ENCODE results near the gene RAB31.

Gene RAB31

DNA sequence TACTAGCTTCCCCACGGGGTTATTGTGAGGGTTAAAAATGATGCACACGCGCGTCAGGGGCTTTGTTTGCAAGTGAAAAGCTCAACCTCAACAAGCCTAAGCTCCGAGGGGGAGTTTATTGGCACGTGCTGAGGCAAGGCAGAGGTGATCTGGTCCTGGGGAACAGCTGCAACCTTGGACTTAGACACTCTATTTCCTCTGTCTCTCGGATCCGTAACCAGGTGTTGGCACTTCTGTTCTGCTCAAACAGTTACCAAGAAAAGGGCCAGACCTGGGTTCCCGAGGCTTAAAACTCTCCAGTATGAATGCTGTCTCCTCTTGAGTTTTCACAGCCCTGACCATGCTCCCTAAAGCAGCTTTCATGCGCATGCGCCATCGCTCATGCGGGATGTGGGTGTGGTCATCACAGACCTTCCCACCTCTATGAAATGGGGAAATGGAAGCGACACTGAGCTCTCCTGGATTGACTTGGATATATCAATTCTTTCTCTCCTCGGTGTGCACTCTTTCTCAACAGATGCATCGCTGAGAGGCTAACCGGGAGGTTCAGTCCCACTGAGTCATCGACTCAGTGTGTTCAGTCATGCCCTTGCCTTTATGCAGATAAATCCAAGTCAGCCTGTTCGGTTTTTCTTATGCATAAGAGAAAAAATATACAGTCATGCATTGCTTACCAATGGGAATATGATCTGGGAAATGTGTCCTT is 19.9 kb upstream of the RAB31 start:
- ChIA-PET CTCF (interaction anchor here (0.5 to 0.7 kb wide), 2 partner anchors 111 to 259 kb away, joined by 3 to 4 read pairs; no protein-coding TSS in a partner anchor), POLR2A (no interaction called here)
- no peaks in the 10 kb centered on the region; the same call in 1 of the 2 replicates for H3K4me1 ChIP-seq (ENCODE audit: control insufficient read depth, insufficient read depth, low read length)
- no peaks in the 10 kb centered on the region for H3K9me3 ChIP-seq (ENCODE audit: control insufficient read depth, insufficient read depth, low read depth, low read length)
- TF ChIP-seq BCL11A (tag by site-specific recombination; IDR thresholded peaks at IDR 0.05; ENCODE audit: low read depth), result no peak
- no peak for TF ChIP-seq ZNF548 (tag by site-specific recombination; IDR thresholded peaks at IDR 0.05)
- TF ChIP-seq REPIN1 (tag by site-specific recombination; IDR thresholded peaks at IDR 0.05; ENCODE audit: low read depth), result no peak
- TF ChIP-seq, protein P1, sequence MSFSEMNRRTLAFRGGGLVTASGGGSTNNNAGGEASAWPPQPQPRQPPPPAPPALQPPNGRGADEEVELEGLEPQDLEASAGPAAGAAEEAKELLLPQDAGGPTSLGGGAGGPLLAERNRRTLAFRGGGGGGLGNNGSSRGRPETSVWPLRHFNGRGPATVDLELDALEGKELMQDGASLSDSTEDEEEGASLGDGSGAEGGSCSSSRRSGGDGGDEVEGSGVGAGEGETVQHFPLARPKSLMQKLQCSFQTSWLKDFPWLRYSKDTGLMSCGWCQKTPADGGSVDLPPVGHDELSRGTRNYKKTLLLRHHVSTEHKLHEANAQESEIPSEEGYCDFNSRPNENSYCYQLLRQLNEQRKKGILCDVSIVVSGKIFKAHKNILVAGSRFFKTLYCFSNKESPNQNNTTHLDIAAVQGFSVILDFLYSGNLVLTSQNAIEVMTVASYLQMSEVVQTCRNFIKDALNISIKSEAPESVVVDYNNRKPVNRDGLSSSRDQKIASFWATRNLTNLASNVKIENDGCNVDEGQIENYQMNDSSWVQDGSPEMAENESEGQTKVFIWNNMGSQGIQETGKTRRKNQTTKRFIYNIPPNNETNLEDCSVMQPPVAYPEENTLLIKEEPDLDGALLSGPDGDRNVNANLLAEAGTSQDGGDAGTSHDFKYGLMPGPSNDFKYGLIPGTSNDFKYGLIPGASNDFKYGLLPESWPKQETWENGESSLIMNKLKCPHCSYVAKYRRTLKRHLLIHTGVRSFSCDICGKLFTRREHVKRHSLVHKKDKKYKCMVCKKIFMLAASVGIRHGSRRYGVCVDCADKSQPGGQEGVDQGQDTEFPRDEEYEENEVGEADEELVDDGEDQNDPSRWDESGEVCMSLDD (tag by site-specific recombination; IDR thresholded peaks at IDR 0.05), result no peak
- no peak for TF ChIP-seq KLF9 (tag by site-specific recombination; IDR thresholded peaks at IDR 0.05; ENCODE audit: low read depth)
- TF ChIP-seq, protein P2, sequence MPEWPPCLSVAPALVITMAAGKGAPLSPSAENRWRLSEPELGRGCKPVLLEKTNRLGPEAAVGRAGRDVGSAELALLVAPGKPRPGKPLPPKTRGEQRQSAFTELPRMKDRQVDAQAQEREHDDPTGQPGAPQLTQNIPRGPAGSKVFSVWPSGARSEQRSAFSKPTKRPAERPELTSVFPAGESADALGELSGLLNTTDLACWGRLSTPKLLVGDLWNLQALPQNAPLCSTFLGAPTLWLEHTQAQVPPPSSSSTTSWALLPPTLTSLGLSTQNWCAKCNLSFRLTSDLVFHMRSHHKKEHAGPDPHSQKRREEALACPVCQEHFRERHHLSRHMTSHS (tag by site-specific recombination; IDR thresholded peaks at IDR 0.05), result no peak
- TF ChIP-seq ZSCAN23 (tag by site-specific recombination; IDR thresholded peaks at IDR 0.05), result no peak
- TF ChIP-seq ZNF610 (tag by site-specific recombination; IDR thresholded peaks at IDR 0.05; ENCODE audit: borderline replicate concordance), result no peak
- TF ChIP-seq HOXC10 (CRISPR knock-in tag; IDR thresholded peaks at IDR 0.05), result no peak
- no peak for TF ChIP-seq PRDM1 (tag by site-specific recombination; IDR thresholded peaks at IDR 0.05)
- TF ChIP-seq ZNF223 (tag by site-specific recombination; IDR thresholded peaks at IDR 0.05), result no peak
- TF ChIP-seq ZNF174 (tag by site-specific recombination; IDR thresholded peaks at IDR 0.05), result no peak
- H3K4me3 ChIP-seq (ENCODE audit: low read depth, low read length), result no peak overlapping the region
- H3K27ac ChIP-seq (ENCODE audit: extremely low read depth, low read depth, low read length), result no peak overlapping the region
- no peaks in the 10 kb centered on the region for H3K36me3 ChIP-seq (ENCODE audit: control insufficient read depth in 2 of 2, insufficient read depth in 1 of 2, low read length in 2 of 2)

DNA sequence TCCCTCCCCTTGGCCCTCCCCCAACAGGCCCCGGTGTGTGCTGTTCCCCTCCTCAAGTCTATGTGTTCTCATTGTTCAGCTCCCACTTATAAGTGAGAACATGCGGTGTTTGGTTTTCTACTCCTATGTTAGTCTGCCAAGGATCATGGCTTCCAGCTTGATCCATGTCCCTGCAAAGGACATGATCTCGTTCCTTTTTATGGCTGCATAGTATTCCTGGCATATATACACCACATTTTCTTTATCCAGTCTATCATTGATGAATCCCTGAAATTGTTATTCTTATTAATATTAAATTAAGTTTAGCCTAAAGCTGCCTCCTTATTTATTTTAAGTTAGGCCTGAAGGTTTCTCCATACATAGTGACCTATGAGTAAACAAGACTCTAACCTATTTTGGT is 18.8 kb upstream of the RAB31 start:
- Histone ChIP-seq H3K9me3 (ENCODE audit: control insufficient read depth, insufficient read depth, low read depth, low read length) (no peaks in the 10 kb centered on the region), H3K4me1 (ENCODE audit: control insufficient read depth, insufficient read depth, low read length) (no peaks in the 10 kb centered on the region), H3K36me3 (ENCODE audit: control insufficient read depth in 2 of 2, insufficient read depth in 1 of 2, low read length in 2 of 2) (no peaks in the 10 kb centered on the region), H3K27ac (ENCODE audit: extremely low read depth, low read depth, low read length) (no peak overlapping the region), H3K4me3 (ENCODE audit: low read depth, low read length) (no peak overlapping the region)
- TF ChIP-seq SCRT2 (tag by site-specific recombination; IDR thresholded peaks at IDR 0.05) (no peak), ZNF146 (tag by site-specific recombination; IDR thresholded peaks at IDR 0.05) (peak; percentile 57), GLIS1 (tag by site-specific recombination; IDR thresholded peaks at IDR 0.05) (no peak), GFI1B (tag by site-specific recombination; IDR thresholded peaks at IDR 0.05) (no peak)
- TF ChIP-seq, protein P3, sequence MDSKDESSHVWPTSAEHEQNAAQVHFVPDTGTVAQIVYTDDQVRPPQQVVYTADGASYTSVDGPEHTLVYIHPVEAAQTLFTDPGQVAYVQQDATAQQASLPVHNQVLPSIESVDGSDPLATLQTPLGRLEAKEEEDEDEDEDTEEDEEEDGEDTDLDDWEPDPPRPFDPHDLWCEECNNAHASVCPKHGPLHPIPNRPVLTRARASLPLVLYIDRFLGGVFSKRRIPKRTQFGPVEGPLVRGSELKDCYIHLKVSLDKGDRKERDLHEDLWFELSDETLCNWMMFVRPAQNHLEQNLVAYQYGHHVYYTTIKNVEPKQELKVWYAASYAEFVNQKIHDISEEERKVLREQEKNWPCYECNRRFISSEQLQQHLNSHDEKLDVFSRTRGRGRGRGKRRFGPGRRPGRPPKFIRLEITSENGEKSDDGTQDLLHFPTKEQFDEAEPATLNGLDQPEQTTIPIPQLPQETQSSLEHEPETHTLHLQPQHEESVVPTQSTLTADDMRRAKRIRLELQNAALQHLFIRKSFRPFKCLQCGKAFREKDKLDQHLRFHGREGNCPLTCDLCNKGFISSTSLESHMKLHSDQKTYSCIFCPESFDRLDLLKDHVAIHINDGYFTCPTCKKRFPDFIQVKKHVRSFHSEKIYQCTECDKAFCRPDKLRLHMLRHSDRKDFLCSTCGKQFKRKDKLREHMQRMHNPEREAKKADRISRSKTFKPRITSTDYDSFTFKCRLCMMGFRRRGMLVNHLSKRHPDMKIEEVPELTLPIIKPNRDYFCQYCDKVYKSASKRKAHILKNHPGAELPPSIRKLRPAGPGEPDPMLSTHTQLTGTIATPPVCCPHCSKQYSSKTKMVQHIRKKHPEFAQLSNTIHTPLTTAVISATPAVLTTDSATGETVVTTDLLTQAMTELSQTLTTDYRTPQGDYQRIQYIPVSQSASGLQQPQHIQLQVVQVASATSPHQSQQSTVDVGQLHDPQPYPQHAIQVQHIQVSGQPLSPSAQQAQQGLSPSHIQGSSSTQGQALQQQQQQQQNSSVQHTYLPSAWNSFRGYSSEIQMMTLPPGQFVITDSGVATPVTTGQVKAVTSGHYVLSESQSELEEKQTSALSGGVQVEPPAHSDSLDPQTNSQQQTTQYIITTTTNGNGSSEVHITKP (tag by site-specific recombination; IDR thresholded peaks at IDR 0.05), result no peak
- TF ChIP-seq, protein P4, sequence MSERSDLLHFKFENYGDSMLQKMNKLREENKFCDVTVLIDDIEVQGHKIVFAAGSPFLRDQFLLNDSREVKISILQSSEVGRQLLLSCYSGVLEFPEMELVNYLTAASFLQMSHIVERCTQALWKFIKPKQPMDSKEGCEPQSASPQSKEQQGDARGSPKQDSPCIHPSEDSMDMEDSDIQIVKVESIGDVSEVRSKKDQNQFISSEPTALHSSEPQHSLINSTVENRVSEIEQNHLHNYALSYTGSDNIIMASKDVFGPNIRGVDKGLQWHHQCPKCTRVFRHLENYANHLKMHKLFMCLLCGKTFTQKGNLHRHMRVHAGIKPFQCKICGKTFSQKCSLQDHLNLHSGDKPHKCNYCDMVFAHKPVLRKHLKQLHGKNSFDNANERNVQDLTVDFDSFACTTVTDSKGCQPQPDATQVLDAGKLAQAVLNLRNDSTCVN (tag by site-specific recombination; optimal IDR thresholded peaks at IDR 0.05), result no peak
- CTCF ChIA-PET, result interaction anchor here (0.7 kb wide), 1 partner anchor 548 kb away, joined by 3 read pairs; no protein-coding TSS in a partner anchor
- POLR2A ChIA-PET, result no interaction called here
